Left lobe of liver (tissue), 2 donors: Measurements from ENCODE around the gene MRAS. TPM values are rescaled to one million over a fixed set of nuclear protein-coding genes. Genes with fewer than 3 reads are reported as not detected.
"Not testable (repeated sequence)": the region's sequence is repeated elsewhere in the genome, so short reads cannot be mapped to it uniquely, and the experiment has no call there.

Source experiments
- ATAC-seq: fragments of 200-7000 bp; cut with Tn5 transposase; one replicate; pipeline ENCODE4 v1.9.1; 2020; ENCODE audit warnings: mild to moderate bottlenecking, moderate library complexity
- DNase-seq: peaks from one replicate; pipeline ENCODE4 v3.0.0-alpha.2; 2020; ENCODE audit warnings: low spot score
- total RNA-seq: library from RNA; stranded (reverse); gene quantifications from one replicate; pipeline ENCODE4 v1.2.1, GENCODE V29; 2021
- donor health status: DM: no; HTN: no; CAD: no; lungs with moderate emphysema.
- donor health status: DM: no; HTN: yes; CAD: no.

The MRAS gene
- total RNA-seq, 1 donor from 2014 or later = 6.1 TPM

- ATAC-seq (no peak), DNase-seq (no peak)
These were observed 17.8 kb downstream of the MRAS start for GRCh38 chr3:138366006-138366759.

- DNase-seq (no peak), ATAC-seq (no peak)
These were observed 19.0 kb downstream of the MRAS start for GRCh38 chr3:138367326-138367850.

GRCh38 chr3:138367911-138368310, 19.5 kb downstream of the MRAS start:
- peak; percentile 39 for ATAC-seq
- DNase-seq = no peak

GRCh38 chr3:138369151-138369900, 20.9 kb downstream of the MRAS start:
- DNase-seq = no peak
- no peak for ATAC-seq

GRCh38 chr3:138370321-138370720, 21.9 kb downstream of the MRAS start:
- ATAC-seq = no peak
- DNase-seq = no peak

- DNase-seq = no peak
- no peak for ATAC-seq
These were observed 22.9 kb downstream of the MRAS start for GRCh38 chr3:138371070-138371965.

- no peak for DNase-seq
- ATAC-seq = no peak
These were observed 24.8 kb downstream of the MRAS start for GRCh38 chr3:138373087-138373735.

- ATAC-seq = no peak
These were observed 25.3 kb downstream of the MRAS start for GRCh38 chr3:138373736-138374094.

GRCh38 chr3:138374573-138375134, 26.3 kb downstream of the MRAS start:
- ATAC-seq = no peak
- DNase-seq = no peak

More at GRCh38 chr3:138373736-138374094, 25.3 kb downstream of the MRAS start:
- DNase-seq = no peak

GRCh38 chr3:138375447-138375846, 27.1 kb downstream of the MRAS start:
- no peak for ATAC-seq
- DNase-seq = no peak

- no peak for DNase-seq
- no peak for ATAC-seq
These were observed 28.3 kb downstream of the MRAS start for GRCh38 chr3:138376663-138377062.

GRCh38 chr3:138377212-138377611, 28.8 kb downstream of the MRAS start:
- not testable (repeated sequence) for ATAC-seq, DNase-seq

GRCh38 chr3:138377804-138378203, 29.4 kb downstream of the MRAS start:
- no peak for DNase-seq
- no peak for ATAC-seq

GRCh38 chr3:138378331-138378730, 30.0 kb downstream of the MRAS start:
- ATAC-seq (no peak), DNase-seq (no peak)

- DNase-seq (no peak), ATAC-seq (no peak)
These were observed 30.6 kb downstream of the MRAS start for GRCh38 chr3:138378990-138379389.

GRCh38 chr3:138381413-138381901, 33.1 kb downstream of the MRAS start:
- no peak for DNase-seq
- peak; percentile 32 for ATAC-seq

GRCh38 chr3:138381950-138382715, 33.8 kb downstream of the MRAS start:
- DNase-seq (peak; percentile 78), ATAC-seq (peak; percentile 99)

GRCh38 chr3:138383715-138384465, 35.5 kb downstream of the MRAS start:
- no peak for ATAC-seq
- no peak for DNase-seq

- DNase-seq = no peak
- no peak for ATAC-seq
These were observed 36.2 kb downstream of the MRAS start for GRCh38 chr3:138384531-138384930.
